Kidney glomerular epithelial cell (primary cell): ENCODE data around the gene DNMBP.
"Not testable (repeated sequence)": the region's sequence is repeated elsewhere in the genome, so short reads cannot be mapped to it uniquely, and the experiment has no call there.

Experiments
- DNase-seq: peaks from one replicate; lab custom pipeline; 2025; lab: John Stamatoyannopoulos, UW

The DNMBP gene

GRCh38 chr10:99859585-99859984 is 150.2 kb downstream of the DNMBP start:
- DNase-seq = no peak

GRCh38 chr10:99858849-99859248 is 150.9 kb downstream of the DNMBP start:
- no peak for DNase-seq

- DNase-seq = no peak
These were observed 154.2 kb downstream of the DNMBP start for GRCh38 chr10:99855479-99856071.

- DNase-seq = no peak
These were observed 154.9 kb downstream of the DNMBP start for GRCh38 chr10:99854860-99855259.

- DNase-seq = no peak
These were observed 156.1 kb downstream of the DNMBP start for GRCh38 chr10:99853655-99854054.

GRCh38 chr10:99852481-99853213 is 157.1 kb downstream of the DNMBP start:
- no peak for DNase-seq

GRCh38 chr10:99851825-99852224 is 157.9 kb downstream of the DNMBP start:
- no peak for DNase-seq

GRCh38 chr10:99850767-99851340 is 158.9 kb downstream of the DNMBP start:
- no peak for DNase-seq

GRCh38 chr10:99850021-99850766 is 159.6 kb downstream of the DNMBP start:
- DNase-seq = no peak

- DNase-seq = no peak
These were observed 160.2 kb downstream of the DNMBP start for GRCh38 chr10:99849536-99849935.

GRCh38 chr10:99849057-99849456 is 160.7 kb downstream of the DNMBP start:
- DNase-seq = no peak

- DNase-seq = peak; percentile 82
These were observed 163.8 kb downstream of the DNMBP start for GRCh38 chr10:99845837-99846382.

GRCh38 chr10:99844433-99844955 is 165.3 kb downstream of the DNMBP start:
- no peak for DNase-seq

- DNase-seq = no peak
These were observed 166.4 kb downstream of the DNMBP start for GRCh38 chr10:99843310-99843709.

- DNase-seq = no peak
These were observed 168.0 kb downstream of the DNMBP start for GRCh38 chr10:99841746-99842145.

- not testable (repeated sequence) for DNase-seq
These were observed 168.9 kb downstream of the DNMBP start for GRCh38 chr10:99840859-99841258.

- DNase-seq = no peak
These were observed 173.0 kb downstream of the DNMBP start for GRCh38 chr10:99836711-99837110.

GRCh38 chr10:99835947-99836346 is 173.8 kb downstream of the DNMBP start:
- no peak for DNase-seq

- DNase-seq = peak; percentile 88
These were observed 175.3 kb downstream of the DNMBP start for GRCh38 chr10:99834410-99834809.

GRCh38 chr10:99832439-99832838 is 177.3 kb downstream of the DNMBP start:
- DNase-seq = no peak

- DNase-seq = no peak
These were observed 181.3 kb downstream of the DNMBP start for GRCh38 chr10:99828464-99828863.

- DNase-seq = no peak
These were observed 181.8 kb downstream of the DNMBP start for GRCh38 chr10:99827936-99828335.
